ENCODE data around the gene SLC47A1. TPM values are rescaled to one million over a fixed set of nuclear protein-coding genes. Genes with fewer than 3 reads are reported as not detected.
A peak's percentile ranks its signal among the peaks of the same experiment; 100 is the strongest.

Gene SLC47A1
- total and polyA plus RNA-seq, 9 of the 15 experiments (the other 6 are each of a cell fraction or from before 2014, with no cell fraction given) = not detected

- Histone ChIP-seq H3K4me3 (no peak overlapping the region), H3K4me1 (replicated peaks in 1 of 2; ENCODE audit: control insufficient read depth in 2 of 2, insufficient read depth in 2 of 2, low read length in 2 of 2) (peaks cover 0 to 8% of the 10 kb centered on the region in 2 experiments; a peak in 2 of 5 replicates), H3K9ac (ENCODE audit: insufficient read depth in 1 of 2, low read depth in 2 of 2, low read length in 2 of 2) (peak overlapping the region in 1 of 2 experiments; percentile 35; a peak in 1 of 4 replicates), H3K79me2 (ENCODE audit: control insufficient read depth, insufficient read depth, low read length) (no peaks in the 10 kb centered on the region), H3K9me3 (replicated peaks; ENCODE audit: control insufficient read depth, insufficient read depth, low read depth, low read length) (no peaks in the 10 kb centered on the region), H3K36me3 (ENCODE audit: control insufficient read depth, insufficient read depth, low read length) (no peaks in the 10 kb centered on the region), H3K27ac (ENCODE audit: extremely low read depth, low read depth, low read length) (no peak overlapping the region), H3K4me2 (ENCODE audit: insufficient read depth, low read length) (no peak overlapping the region), H2AFZ (ENCODE audit: low read depth, low read length) (no peak overlapping the region), H4K20me1 (replicated peaks; ENCODE audit: control insufficient read depth, insufficient read depth, low read length) (no peaks in the 10 kb centered on the region), H3K9me1 (ENCODE audit: control insufficient read depth, insufficient read depth, low read length) (no peaks in the 10 kb centered on the region), H3K27me3 (ENCODE audit: control insufficient read depth in 2 of 2, insufficient read depth in 2 of 2, low read length in 2 of 2) (peaks cover 0 to 13% of the 10 kb centered on the region in 2 experiments; a peak in 2 of 5 replicates)
- 0% methylated on average over 6 of the region's 6 CpGs for WGBS (ENCODE audit: insufficient coverage, low coverage, missing lambda C conversion rate)
- ChIA-PET POLR2A (no interaction called here), CTCF (ENCODE audit: low intra/inter-chr PET ratio) (no interaction called here)
- no TSS peak for BruUV-seq (replicated peaks)
- in situ Hi-C loops (cut with MboI) = no loop called here
- TF ChIP-seq ELK3 (CRISPR knock-in tag; IDR thresholded peaks at IDR 0.05) (no peak), ZNF444 (CRISPR knock-in tag; IDR thresholded peaks at IDR 0.05) (no peak)
- DNase-seq (ENCODE audit: extremely low read depth in 1 of 4, low spot score in 3 of 4) (no peak), ATAC-seq (no peak), FAIRE-seq (no peak)
- intact Hi-C loops (cut with micrococcal nuclease) = no loop called here
These were observed 37.7 kb upstream of the SLC47A1 start for GRCh38 chr17:19495828-19496528.

- TF ChIP-seq IRF2 (CRISPR knock-in tag; IDR thresholded peaks at IDR 0.05) = no peak
- TF ChIP-seq MCM5 (IDR thresholded peaks at IDR 0.05; ENCODE audit: low read depth) = no peak
- no peak for TF ChIP-seq MLX (CRISPR knock-in tag; conservative IDR thresholded peaks at IDR 0.05)
- TF ChIP-seq ATF2 (CRISPR knock-in tag; IDR thresholded peaks at IDR 0.05) = no peak
- TF ChIP-seq MBD2 (IDR thresholded peaks at IDR 0.05; ENCODE audit: borderline replicate concordance, low read depth) = no peak
- no peak for TF ChIP-seq THRA (IDR thresholded peaks at IDR 0.05)
- TF ChIP-seq TEAD1 (CRISPR knock-in tag; IDR thresholded peaks at IDR 0.05) = no peak
- no peaks in the 10 kb centered on the region for H3K9me1 ChIP-seq (ENCODE audit: control insufficient read depth, insufficient read depth, low read length)
- H3K9me3 ChIP-seq (replicated peaks; ENCODE audit: control insufficient read depth, insufficient read depth, low read depth, low read length) = no peaks in the 10 kb centered on the region
- no peak overlapping the region for H3K4me2 ChIP-seq (ENCODE audit: insufficient read depth, low read length)
- DNase-seq (ENCODE audit: extremely low read depth in 1 of 4, low spot score in 3 of 4) = no peak
- H3K4me3 ChIP-seq = no peak overlapping the region
- no peak overlapping the region for H2AFZ ChIP-seq (ENCODE audit: low read depth, low read length)
- H3K79me2 ChIP-seq (ENCODE audit: control insufficient read depth, insufficient read depth, low read length) = no peaks in the 10 kb centered on the region
- peaks cover 0 to 8% of the 10 kb centered on the region in 2 experiments; a peak in 2 of 5 replicates for H3K4me1 ChIP-seq (replicated peaks in 1 of 2; ENCODE audit: control insufficient read depth in 2 of 2, insufficient read depth in 2 of 2, low read length in 2 of 2)
- BruUV-seq (replicated peaks) = no TSS peak
- peaks cover 0 to 16% of the 10 kb centered on the region in 2 experiments; a peak in 2 of 5 replicates for H3K27me3 ChIP-seq (ENCODE audit: control insufficient read depth in 2 of 2, insufficient read depth in 2 of 2, low read length in 2 of 2)
- H3K27ac ChIP-seq (ENCODE audit: extremely low read depth, low read depth, low read length) = no peak overlapping the region
- ATAC-seq = no peak
- no peaks in the 10 kb centered on the region for H3K36me3 ChIP-seq (ENCODE audit: control insufficient read depth, insufficient read depth, low read length)
- CTCF ChIA-PET (ENCODE audit: low intra/inter-chr PET ratio) = no interaction called here
- no peak for FAIRE-seq
- no peaks in the 10 kb centered on the region for H4K20me1 ChIP-seq (replicated peaks; ENCODE audit: control insufficient read depth, insufficient read depth, low read length)
- intact Hi-C loops (cut with micrococcal nuclease) (no loop called here), in situ Hi-C loops (cut with MboI) (no loop called here)
- POLR2A ChIA-PET = no interaction called here
- no peak overlapping the region for H3K9ac ChIP-seq (ENCODE audit: insufficient read depth in 1 of 2, low read depth in 2 of 2, low read length in 2 of 2)
These were observed 36.0 kb upstream of the SLC47A1 start for GRCh38 chr17:19497624-19498023.

Data from K562 (cell line).